Measurements from ENCODE around the gene PRB2.
"Not testable (repeated sequence)": the region's sequence is repeated elsewhere in the genome, so short reads cannot be mapped to it uniquely, and the experiment has no call there.

PRB2 gene

DNA sequence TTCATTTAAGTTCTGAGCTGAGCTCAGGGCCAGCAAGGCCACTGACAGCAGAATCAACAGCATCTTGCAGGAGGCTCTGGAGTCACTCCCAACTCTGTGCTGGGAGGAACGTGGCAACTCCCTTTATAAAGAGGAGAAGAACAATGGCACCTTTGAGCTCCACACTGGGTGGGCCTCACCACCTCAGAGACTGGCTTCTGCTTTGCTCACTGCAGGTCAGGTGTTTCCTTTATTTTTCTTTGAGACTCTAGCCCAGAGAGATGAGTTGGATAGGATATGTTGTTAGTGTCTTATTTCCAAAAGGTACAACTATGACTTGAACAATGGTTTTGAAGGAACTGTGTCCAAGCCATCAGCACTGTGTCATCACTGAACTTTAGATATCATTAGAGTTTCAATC lies at the start of gene PRB2:
TSS of gene PRB2 (minus strand) at position 101 of the 400 bp plus-strand sequence. CDS start at position 63, 38 bp downstream.
- not testable (repeated sequence) for DNase-seq

DNA sequence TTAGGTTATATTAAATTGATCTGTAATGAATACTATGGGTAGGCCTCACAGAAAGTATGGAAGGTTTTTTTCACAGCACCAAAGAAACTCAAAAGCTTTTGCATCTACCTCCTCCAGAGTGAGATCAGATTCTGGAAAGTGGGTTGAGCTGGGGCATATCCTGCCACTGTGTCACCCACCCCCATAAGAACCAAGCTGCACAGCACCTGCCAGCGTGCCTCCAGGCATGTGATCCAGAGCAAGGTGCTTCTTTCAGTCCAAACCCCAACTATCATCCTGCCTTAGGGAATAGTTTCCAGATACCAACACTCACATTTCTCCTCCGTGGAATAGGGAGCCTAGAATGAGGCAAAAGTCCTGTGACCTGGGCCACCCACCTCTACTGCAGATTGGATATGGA lies 42.6 kb upstream of the PRB2 start:
- no peak for DNase-seq

DNA sequence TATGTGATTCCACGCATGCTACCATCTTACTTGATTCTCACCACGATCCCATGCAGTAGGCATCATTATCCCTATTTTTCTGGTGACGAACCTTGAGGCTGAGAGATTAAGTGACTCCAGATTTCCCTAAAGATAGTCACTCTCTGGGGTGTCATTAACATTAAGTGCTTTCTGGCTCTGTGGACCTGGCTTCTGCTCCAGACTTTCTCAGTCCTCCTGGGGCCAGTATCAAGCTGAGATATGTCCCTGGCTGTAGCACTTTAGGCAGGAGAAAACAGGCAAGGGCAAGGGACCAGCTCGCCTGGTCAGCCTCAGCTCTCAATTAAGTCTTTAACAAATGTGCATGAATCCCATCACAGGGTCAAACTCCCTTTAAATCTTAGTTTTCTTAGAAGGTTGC lies 38.3 kb upstream of the PRB2 start:
- no peak for DNase-seq

DNA sequence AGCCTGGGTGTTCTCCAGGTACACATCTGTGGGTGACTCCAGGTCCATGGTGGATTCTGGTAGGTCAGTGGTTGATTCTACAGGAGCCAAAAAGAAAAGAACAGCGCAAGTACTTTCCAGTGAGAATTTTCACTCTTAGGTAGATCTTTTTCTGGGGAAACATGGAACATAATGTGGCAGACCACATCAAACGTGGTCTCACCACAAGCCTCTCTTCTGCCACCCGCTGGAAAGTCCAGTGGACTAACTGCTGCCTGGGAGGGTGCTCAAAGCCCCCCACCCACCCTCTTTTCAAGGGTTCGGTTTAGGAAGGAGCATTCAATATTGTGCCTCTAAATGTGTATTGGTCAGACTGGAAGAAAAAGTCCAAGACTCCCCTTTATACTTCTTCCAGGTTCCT lies 36.1 kb upstream of the PRB2 start:
- no peak for DNase-seq

DNA sequence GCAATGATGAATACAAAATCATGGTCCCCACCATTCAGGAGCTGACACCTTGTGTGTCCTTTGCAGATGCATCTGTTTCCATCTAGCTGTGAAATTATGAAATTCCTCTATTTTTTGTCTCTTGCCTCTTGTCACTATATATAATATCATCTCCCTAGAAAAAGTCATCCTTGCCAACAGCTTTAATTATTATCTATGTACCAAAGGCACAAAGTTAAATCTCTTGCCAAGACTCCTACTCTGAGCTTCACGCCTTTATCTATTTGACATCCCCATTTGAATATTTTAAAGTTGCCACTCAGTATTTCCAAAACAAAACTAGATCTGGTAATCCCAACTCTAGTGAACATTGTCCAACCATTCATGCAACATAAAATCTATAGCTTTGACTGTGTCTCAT lies 32.0 kb upstream of the PRB2 start:
- DNase-seq, result no peak

DNA sequence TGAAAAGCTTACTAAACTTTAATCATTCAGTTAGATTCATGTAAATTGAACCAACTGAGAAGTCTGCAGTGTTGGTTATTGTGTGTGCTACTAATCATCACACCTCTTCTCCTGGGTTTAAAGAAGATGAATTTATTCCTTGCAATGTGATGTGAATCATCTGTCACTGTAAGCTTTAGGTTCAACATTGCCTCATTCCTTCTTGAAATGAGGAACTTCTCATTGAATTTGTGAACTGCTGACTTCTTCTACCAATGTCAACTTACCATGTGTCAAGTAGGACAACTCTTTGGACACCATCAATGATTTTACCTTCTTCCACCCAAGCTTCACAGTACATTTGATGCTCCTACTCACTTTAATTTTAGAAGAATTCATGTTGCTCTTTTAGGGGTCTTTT lies 17.4 kb upstream of the PRB2 start:
- no peak for DNase-seq

DNA sequence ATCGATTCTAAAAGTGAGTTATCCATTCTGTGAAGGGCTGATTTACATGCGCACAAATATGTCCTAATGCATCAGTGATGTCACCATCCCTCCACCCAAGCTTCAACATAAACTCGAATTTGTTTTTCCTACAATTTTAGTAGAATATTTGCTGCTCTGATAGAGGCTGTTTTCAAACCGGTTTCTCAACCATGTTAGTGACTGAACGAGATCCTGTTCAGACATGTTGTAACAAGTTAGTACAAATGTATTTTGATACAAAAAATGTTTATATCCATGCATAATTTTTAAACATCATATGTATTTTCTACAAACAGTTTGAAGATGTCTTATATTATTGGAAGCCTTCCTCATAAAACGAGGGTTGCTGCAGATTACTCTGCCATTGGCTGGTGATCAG lies 12.7 kb upstream of the PRB2 start:
- no peak for DNase-seq

DNA sequence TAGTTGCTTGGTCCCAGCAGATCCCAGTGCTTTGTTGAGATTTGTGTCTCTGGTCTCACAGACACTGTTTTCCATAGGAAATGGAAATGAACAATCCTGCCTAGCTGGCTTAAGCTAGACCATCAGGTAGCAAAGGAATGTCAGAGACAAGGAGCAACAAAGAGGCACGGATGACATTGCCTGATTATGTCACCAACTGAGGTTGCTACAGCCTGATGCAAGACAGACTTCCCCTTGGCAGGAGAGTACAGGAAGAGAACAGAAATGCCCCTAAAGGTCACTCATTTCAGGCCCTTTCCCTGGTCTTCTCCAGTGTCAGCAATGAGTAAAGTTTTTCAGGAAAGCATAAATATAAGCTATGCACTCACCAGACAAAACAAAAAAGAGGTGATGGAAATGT lies 2.0 kb upstream of the PRB2 start:
- no peak for DNase-seq

DNA sequence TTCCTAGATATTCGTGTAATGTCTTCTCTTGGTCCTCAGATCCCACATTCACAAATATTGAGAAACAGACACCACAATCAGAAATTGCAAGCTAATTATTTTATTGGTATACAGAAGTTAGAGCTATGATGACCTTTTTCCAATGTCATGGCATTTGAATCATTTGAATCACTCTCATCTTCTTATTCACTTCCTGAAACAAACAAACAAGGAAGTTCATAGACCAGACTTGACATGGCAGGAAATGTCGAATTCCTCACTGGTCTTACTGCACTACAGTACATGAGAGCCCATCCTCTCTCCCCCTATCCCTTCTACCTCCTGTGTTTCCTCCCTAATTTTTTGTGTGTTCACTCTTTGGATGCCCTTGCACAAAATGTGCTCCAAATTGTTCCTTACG lies 3.9 kb downstream of the PRB2 start:
- not testable (repeated sequence) for DNase-seq

DNA sequence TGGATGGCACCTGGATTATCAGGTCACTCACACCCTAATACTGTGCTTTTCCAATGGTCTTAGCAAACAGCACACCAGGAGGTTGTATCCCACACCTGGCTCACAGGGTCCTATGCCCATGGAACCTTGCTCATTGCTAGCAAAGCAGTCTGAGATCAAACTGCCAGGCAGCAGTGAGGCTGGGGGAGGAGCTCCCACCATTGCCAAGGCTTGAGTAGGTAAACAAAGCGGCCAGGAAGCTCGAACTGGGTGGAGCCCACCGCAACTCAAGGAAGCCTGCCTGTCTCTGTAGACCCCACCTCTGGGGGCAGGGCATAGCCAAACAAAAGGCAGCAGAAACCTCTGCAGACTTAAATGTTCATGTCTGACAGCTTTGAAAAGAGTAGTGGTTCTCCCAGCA lies 17.9 kb downstream of the PRB2 start:
- not testable (repeated sequence) for DNase-seq

DNA sequence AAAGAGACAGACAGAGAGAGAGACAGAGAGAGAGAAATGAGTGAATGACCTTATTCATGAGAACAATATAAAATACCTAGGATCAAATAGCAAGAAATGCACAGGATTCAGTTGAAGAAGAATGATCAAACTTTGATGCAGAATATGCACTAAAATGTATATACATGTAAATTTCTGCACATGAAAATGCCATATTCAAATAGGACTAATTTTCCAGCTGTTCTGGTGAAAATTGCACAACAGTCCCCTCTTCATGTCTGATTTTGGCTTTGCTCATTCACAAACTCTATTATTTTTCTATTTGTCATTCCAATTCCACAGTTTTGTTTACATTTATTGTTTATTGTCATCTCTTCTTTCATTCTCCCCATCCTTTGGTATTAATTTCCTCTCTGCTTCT lies 34.2 kb downstream of the PRB2 start:
- no peak for DNase-seq

DNA sequence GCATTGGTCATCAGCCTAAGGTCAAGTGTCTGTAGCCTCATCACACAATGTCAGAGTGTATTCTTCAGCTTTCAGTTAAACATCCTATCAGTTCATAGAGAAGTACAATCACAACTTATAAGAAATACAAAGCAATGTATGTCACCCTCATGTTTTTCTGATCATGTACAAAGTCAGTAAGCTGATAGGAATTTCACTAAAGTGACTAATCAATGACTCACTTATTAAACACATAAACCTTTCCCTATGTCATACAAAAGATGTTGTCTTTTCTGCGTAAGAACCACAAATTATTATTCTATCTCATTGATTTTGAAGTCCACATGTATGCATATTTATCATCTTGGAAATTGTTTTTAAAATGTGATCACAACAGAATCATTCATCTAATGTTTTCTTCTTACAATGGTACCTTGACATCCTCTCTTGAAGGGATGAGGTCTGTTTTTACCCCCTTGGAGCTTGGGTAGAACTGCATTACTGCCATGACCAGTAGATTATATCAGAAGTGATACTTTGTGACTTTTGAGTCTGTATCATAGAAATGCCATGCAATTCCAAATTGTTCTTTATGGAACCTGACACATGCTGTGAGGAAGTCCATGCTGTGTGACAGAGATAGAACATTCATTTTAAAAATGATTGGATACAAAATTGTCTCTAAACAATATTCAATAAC lies 35.0 kb downstream of the PRB2 start:
- not testable (repeated sequence) for DNase-seq

DNA sequence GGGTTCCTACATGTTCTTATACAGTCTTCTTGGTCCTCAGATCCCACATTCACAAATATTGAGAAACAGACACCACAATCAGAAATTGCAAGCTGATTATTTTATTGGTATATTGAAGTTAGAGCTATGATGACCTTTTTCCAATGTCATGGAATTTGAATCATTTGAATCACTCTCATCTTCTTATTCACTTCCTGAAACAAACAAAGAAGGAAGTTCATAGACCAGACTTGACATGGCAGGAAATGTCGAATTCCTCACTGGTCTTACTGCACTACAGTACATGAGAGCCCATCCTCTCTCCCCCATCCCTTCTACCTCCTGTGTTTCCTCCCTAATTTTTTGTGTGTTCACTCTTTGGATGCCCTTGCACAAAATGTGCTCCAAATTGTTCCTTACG lies 43.6 kb downstream of the PRB2 start:
- not testable (repeated sequence) for DNase-seq

DNA sequence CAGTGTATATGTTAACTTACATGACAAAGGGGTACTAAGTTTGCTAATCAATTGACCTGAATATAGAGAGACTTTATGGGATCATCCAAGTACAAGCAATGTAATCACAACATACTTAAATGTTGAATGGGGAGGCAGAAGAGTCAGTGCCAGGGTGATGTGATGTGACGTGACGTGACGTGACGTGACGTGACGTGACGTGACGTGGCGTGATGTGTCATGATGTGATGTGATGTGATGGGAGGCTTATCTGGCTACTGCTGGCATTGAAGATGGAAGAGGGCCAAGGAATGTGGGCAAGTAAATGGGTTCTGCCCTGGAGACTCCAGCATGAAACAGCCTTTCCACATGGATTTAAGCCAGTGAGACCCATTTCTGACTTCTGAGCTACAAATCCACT lies 46.9 kb downstream of the PRB2 start:
- no peak for DNase-seq

DNA sequence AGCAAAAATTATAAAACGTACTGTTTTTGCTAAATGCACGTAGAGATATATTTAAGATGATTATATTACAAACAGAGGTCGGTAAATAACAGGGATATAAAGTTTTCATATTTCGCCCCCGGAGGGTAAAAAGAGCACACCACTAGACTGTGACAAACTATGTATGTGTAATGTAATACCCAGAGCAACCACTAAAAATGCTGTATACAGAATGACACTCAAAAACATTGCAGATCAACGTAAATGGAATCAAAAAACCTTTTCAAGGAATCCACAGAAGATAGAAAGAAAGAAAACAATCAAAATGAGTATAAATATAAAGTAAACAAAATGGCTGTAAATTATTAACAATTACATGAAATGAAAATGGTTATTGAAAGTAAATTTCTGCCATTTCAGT lies 47.6 kb downstream of the PRB2 start:
- peak; percentile 25 for DNase-seq

DNA sequence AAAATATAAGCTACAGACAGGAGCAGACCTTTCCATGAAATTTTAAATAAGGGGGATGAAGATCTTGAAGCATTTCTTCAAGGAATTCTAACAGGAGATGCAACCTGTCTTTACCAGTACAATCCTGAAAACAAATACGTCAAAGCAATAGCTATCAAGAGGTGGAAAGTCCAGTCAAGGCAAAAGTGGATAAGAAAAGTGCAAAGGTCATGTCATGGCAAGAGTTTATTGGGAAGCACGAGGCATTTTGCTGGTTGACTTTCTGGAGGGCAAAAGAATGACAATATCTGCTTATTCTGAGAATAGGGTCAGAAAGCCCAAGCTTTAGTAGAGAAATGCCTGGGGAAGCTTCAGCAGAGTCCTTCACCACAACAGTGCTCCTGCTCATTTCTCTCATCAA lies 50.9 kb downstream of the PRB2 start:
- no peak for DNase-seq

All from NCI-H1694 treated with DMSO at 0.1 percent for 48 hours (cell line).